ENCODE measurements around the gene PTPRN2. TPM values are rescaled to one million over a fixed set of nuclear protein-coding genes. Genes with fewer than 3 reads are reported as not detected.

The PTPRN2 gene
- total and polyA plus RNA-seq, 3 experiments from 2014 or later: 0.33 to 1.2 (median 0.42) TPM

DNA sequence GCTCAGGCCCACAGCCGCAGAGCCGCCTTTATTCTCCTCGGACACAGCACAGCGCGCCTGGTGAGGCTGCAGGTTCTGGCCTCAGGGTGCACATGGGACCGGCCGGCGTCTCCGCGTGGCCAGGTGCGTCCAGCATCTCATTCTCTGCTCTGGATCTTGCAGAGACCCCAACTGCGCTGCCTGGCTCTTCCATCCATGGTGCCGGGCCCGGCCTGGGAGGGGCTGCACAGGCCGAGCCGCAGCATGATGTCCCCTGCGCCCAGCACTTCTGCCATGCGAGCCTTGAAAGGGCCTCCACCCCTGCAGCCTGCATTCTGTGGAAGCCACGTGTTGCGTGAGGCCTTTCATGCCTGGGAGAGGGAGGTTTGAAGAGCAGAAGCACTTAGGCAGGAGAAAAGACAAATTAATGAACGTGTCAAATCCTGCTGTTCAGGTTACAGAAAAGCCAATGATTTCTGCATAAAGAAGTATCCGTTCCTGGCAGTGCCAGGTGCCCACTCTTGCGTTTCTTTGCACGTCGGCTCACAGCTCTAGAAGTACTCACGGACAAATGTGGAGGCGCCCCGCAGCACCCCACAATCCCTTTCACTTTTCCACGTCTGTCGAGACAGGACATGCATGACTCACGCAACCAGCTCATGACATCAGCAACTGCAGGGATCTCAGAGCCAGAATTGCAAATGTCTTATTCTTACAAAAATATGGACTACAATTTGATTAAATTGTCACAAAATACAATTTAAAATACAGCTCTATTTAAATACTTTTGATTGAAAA, 679.4 kb downstream of the PTPRN2 start:
- Mint-ChIP-seq H3K27ac (no peak overlapping the region), H3K4me1 (no peaks in the 10 kb centered on the region), H3K4me3 (no peak overlapping the region), H3K27me3 (peaks cover 3 to 5% of the 10 kb centered on the region in 2 donors), H3K36me3 (no peaks in the 10 kb centered on the region), H3K9me3 (no peaks in the 10 kb centered on the region)
- no peaks in the 10 kb centered on the region for H3K9me3 ChIP-seq (ENCODE audit: low read length)
- no peak overlapping the region for H3K4me3 ChIP-seq (ENCODE audit: low read length)
- no peaks in the 10 kb centered on the region for H3K27me3 ChIP-seq (ENCODE audit: insufficient read depth, low read length, poor library complexity, severe bottlenecking)
- ChIA-PET CTCF (no interaction called here), POLR2A (no interaction called here)
- H3K4me1 ChIP-seq (ENCODE audit: insufficient read depth, low read length): no peaks in the 10 kb centered on the region
- no peak overlapping the region for H3K27ac ChIP-seq (ENCODE audit: low read depth, low read length)
- H3K36me3 ChIP-seq (ENCODE audit: insufficient read depth, low read length): no peaks in the 10 kb centered on the region
- no peak for DNase-seq

DNA sequence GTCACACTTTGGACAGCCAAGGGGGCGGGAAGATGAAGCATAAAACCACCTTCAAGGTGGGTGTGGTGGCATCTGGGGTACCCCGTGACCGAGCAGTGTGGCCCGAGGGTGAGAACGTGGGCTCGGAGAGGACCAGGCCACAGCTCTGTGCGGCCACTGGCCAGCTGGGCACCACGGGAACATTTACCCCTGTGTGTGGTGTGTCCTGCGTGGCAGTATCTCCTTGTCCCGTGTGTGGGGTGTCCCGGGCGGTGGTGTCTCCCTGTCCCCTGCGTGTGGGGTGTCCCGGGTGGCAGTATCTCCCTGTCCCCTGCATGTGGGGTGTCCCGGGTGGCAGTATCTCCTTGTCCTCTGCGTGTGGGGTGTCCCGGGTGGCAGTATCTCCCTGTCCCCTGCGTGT, 680.5 kb downstream of the PTPRN2 start:
- Histone ChIP-seq H3K9me3 (ENCODE audit: low read length) (no peaks in the 10 kb centered on the region), H3K27ac (ENCODE audit: low read depth, low read length) (no peak overlapping the region), H3K4me1 (ENCODE audit: insufficient read depth, low read length) (no peaks in the 10 kb centered on the region), H3K36me3 (ENCODE audit: insufficient read depth, low read length) (no peaks in the 10 kb centered on the region), H3K27me3 (ENCODE audit: insufficient read depth, low read length, poor library complexity, severe bottlenecking) (no peaks in the 10 kb centered on the region), H3K4me3 (ENCODE audit: low read length) (no peak overlapping the region)
- Mint-ChIP-seq H3K27me3 (peaks cover 3 to 5% of the 10 kb centered on the region in 2 donors), H3K4me1 (no peaks in the 10 kb centered on the region), H3K27ac (no peak overlapping the region), H3K4me3 (no peak overlapping the region), H3K36me3 (no peaks in the 10 kb centered on the region), H3K9me3 (no peaks in the 10 kb centered on the region)
- POLR2A ChIA-PET: no interaction called here
- DNase-seq: no peak
- CTCF ChIA-PET: no interaction called here

- CTCF ChIA-PET: no interaction called here
- H3K27me3 ChIP-seq (ENCODE audit: insufficient read depth, low read length, poor library complexity, severe bottlenecking): no peaks in the 10 kb centered on the region
- POLR2A ChIA-PET: no interaction called here
Measured at GRCh38 chr7:157906583-157906982, 681.0 kb downstream of the PTPRN2 start.

DNA sequence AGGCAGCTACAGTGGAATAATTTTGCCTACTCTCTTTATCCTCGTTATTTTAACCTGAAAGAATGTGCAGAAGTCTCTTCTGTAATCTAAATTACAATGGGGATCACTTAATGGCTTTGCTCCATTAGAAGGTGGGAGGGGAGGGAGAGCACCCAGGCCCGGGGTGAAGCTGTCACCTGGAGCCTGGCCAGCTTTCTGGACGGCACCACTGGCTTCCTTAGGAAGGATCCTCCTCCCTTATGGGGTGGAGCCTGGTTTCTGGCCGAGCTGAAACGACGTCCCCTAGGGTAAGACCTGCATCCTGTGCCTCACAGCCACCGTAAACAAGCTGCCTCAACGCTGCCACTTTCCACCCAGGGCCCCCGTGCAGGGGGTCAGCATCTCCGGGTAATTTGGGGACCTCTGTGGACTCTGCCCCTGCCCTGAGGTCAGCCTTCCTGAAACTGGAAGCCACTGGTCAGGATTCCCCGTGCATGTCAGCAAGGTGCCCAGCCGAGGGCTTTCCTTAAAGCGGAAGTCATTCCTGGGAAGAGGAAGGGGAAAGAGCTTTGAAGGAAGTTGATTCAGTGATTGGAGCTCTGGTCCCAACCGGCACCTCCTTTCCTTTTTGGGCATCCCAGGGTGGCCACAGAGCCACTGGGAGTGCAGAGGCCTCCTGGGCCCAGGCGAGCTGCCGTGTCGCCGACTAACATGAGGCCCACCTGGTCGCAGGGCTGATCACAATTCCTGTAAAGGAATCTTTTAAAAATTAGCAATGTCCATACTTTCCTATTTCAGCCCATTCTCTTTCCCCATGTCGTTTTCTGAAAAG, 681.8 kb downstream of the PTPRN2 start:
- H3K9me3 ChIP-seq (ENCODE audit: low read length): no peaks in the 10 kb centered on the region
- Mint-ChIP-seq H3K27ac (no peak overlapping the region), H3K4me3 (no peak overlapping the region), H3K4me1 (no peaks in the 10 kb centered on the region), H3K27me3 (peaks cover 3 to 5% of the 10 kb centered on the region in 2 donors), H3K9me3 (no peaks in the 10 kb centered on the region), H3K36me3 (no peaks in the 10 kb centered on the region)
- ChIA-PET POLR2A (no interaction called here), CTCF (no interaction called here)
- no peaks in the 10 kb centered on the region for H3K36me3 ChIP-seq (ENCODE audit: insufficient read depth, low read length)
- no peak overlapping the region for H3K27ac ChIP-seq (ENCODE audit: low read depth, low read length)
- H3K27me3 ChIP-seq (ENCODE audit: insufficient read depth, low read length, poor library complexity, severe bottlenecking): no peaks in the 10 kb centered on the region
- DNase-seq: no peak
- no peak overlapping the region for H3K4me3 ChIP-seq (ENCODE audit: low read length)
- no peaks in the 10 kb centered on the region for H3K4me1 ChIP-seq (ENCODE audit: insufficient read depth, low read length)

More at GRCh38 chr7:157906583-157906982, 681.0 kb downstream of the PTPRN2 start:
- Histone ChIP-seq H3K9me3 (ENCODE audit: low read length) (no peaks in the 10 kb centered on the region), H3K4me1 (ENCODE audit: insufficient read depth, low read length) (no peaks in the 10 kb centered on the region), H3K4me3 (ENCODE audit: low read length) (no peak overlapping the region), H3K36me3 (ENCODE audit: insufficient read depth, low read length) (no peaks in the 10 kb centered on the region), H3K27ac (ENCODE audit: low read depth, low read length) (no peak overlapping the region)
- DNase-seq: no peak
- Mint-ChIP-seq H3K27ac (no peak overlapping the region), H3K9me3 (no peaks in the 10 kb centered on the region), H3K27me3 (peaks cover 3 to 5% of the 10 kb centered on the region in 2 donors), H3K4me3 (no peak overlapping the region), H3K36me3 (no peaks in the 10 kb centered on the region), H3K4me1 (no peaks in the 10 kb centered on the region)

- H3K27ac ChIP-seq (ENCODE audit: low read depth, low read length): no peak overlapping the region
- H3K27me3 Mint-ChIP-seq: peaks cover 3 to 5% of the 10 kb centered on the region in 2 donors
- no peaks in the 10 kb centered on the region for H3K36me3 ChIP-seq (ENCODE audit: insufficient read depth, low read length)
- ChIA-PET POLR2A (no interaction called here), CTCF (no interaction called here)
- no peak overlapping the region for H3K27ac Mint-ChIP-seq
- H3K9me3 ChIP-seq (ENCODE audit: low read length): no peaks in the 10 kb centered on the region
- no peaks in the 10 kb centered on the region for H3K36me3 Mint-ChIP-seq
- H3K4me1 Mint-ChIP-seq: no peaks in the 10 kb centered on the region
- no peak for DNase-seq
- no peaks in the 10 kb centered on the region for H3K27me3 ChIP-seq (ENCODE audit: insufficient read depth, low read length, poor library complexity, severe bottlenecking)
- no peak overlapping the region for H3K4me3 Mint-ChIP-seq
- no peak overlapping the region for H3K4me3 ChIP-seq (ENCODE audit: low read length)
- no peaks in the 10 kb centered on the region for H3K9me3 Mint-ChIP-seq
- H3K4me1 ChIP-seq (ENCODE audit: insufficient read depth, low read length): no peaks in the 10 kb centered on the region
Measured at GRCh38 chr7:157904866-157905570, 682.6 kb downstream of the PTPRN2 start.

- Mint-ChIP-seq H3K27me3 (peaks cover 3 to 5% of the 10 kb centered on the region in 2 donors), H3K27ac (no peak overlapping the region), H3K4me1 (no peaks in the 10 kb centered on the region), H3K9me3 (no peaks in the 10 kb centered on the region), H3K4me3 (no peak overlapping the region), H3K36me3 (no peaks in the 10 kb centered on the region)
- ChIA-PET CTCF (no interaction called here), POLR2A (no interaction called here)
- Histone ChIP-seq H3K4me1 (ENCODE audit: insufficient read depth, low read length) (no peaks in the 10 kb centered on the region), H3K27ac (ENCODE audit: low read depth, low read length) (no peak overlapping the region), H3K36me3 (ENCODE audit: insufficient read depth, low read length) (no peaks in the 10 kb centered on the region), H3K9me3 (ENCODE audit: low read length) (no peaks in the 10 kb centered on the region), H3K27me3 (ENCODE audit: insufficient read depth, low read length, poor library complexity, severe bottlenecking) (no peaks in the 10 kb centered on the region), H3K4me3 (ENCODE audit: low read length) (no peak overlapping the region)
- DNase-seq: no peak
Measured at GRCh38 chr7:157904211-157904865, 683.3 kb downstream of the PTPRN2 start.

DNA sequence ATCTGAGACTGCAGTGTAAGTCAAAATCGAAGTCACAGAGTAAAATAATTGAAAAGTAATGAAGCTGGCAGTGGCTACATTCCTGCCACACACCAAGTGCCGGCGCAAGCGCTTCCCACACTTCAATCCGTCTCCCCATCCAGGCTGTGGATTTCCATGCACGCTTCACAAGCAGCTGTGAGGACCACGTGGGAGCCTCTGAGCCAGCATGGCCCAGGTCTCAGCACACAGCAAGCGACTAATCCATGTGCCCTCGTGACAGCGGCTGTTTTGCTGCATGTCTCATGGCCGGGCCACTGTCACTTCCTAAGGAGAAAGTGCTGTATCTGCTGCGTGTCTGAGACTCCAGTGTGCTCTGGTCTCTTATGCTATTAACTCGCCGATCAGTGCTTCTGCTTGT, 683.9 kb downstream of the PTPRN2 start:
- Mint-ChIP-seq H3K27ac (no peak overlapping the region), H3K36me3 (no peaks in the 10 kb centered on the region), H3K4me3 (no peak overlapping the region), H3K9me3 (no peaks in the 10 kb centered on the region), H3K27me3 (peaks cover 3 to 5% of the 10 kb centered on the region in 2 donors), H3K4me1 (no peaks in the 10 kb centered on the region)
- no peaks in the 10 kb centered on the region for H3K4me1 ChIP-seq (ENCODE audit: insufficient read depth, low read length)
- no peaks in the 10 kb centered on the region for H3K27me3 ChIP-seq (ENCODE audit: insufficient read depth, low read length, poor library complexity, severe bottlenecking)
- POLR2A ChIA-PET: no interaction called here
- CTCF ChIA-PET: no interaction called here
- H3K36me3 ChIP-seq (ENCODE audit: insufficient read depth, low read length): no peaks in the 10 kb centered on the region
- H3K9me3 ChIP-seq (ENCODE audit: low read length): no peaks in the 10 kb centered on the region
- DNase-seq: no peak
- no peak overlapping the region for H3K27ac ChIP-seq (ENCODE audit: low read depth, low read length)
- H3K4me3 ChIP-seq (ENCODE audit: low read length): no peak overlapping the region

DNA sequence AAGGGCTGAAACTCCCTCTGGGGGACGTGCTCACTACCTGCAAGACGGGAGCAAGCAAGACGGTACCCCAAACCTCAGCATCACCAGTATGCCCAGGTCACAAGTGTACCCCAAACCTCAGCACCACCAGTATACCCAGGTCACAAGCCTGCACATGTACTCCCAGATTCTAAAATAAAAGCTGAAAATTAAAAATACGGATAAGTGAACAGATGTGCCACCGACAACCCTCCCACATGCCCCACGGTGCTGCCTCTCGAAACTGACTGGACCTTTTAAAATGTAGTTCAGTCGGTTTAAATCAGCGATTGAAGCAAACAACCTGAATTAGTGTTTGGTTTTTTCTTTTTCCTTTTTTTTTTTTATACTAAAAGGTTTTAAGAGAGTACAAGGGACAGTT, 684.3 kb downstream of the PTPRN2 start:
- Histone ChIP-seq H3K4me1 (ENCODE audit: insufficient read depth, low read length) (no peaks in the 10 kb centered on the region), H3K27ac (ENCODE audit: low read depth, low read length) (no peak overlapping the region), H3K9me3 (ENCODE audit: low read length) (no peaks in the 10 kb centered on the region), H3K36me3 (ENCODE audit: insufficient read depth, low read length) (no peaks in the 10 kb centered on the region), H3K4me3 (ENCODE audit: low read length) (no peak overlapping the region), H3K27me3 (ENCODE audit: insufficient read depth, low read length, poor library complexity, severe bottlenecking) (no peaks in the 10 kb centered on the region)
- no peak overlapping the region for H3K27ac Mint-ChIP-seq
- CTCF ChIA-PET: no interaction called here
- no peaks in the 10 kb centered on the region for H3K9me3 Mint-ChIP-seq
- no peak overlapping the region for H3K4me3 Mint-ChIP-seq
- H3K4me1 Mint-ChIP-seq: no peaks in the 10 kb centered on the region
- no peaks in the 10 kb centered on the region for H3K36me3 Mint-ChIP-seq
- DNase-seq: no peak
- POLR2A ChIA-PET: no interaction called here
- peaks cover 3 to 5% of the 10 kb centered on the region in 2 donors for H3K27me3 Mint-ChIP-seq

Data from CD8-positive, alpha-beta memory T cell (primary cell).